H1 (cell line): Measurements from ENCODE around the gene STEAP2. TPM values are rescaled to one million over a fixed set of nuclear protein-coding genes. Genes with fewer than 3 reads are reported as not detected.

ENCODE experiments used
- CTCF ChIA-PET: fragments of 300-600 bp; sonication (Branson Sonifier 250); formaldehyde crosslinking; loops from one replicate; lab custom pipeline; 2021; ENCODE audit not compliant: partially characterized antibody; lab: Charles Lee
- POLR2A ChIA-PET: fragments of 300-600 bp; sonication (Branson Sonifier 250); formaldehyde crosslinking; loops from one replicate; lab custom pipeline; 2021; ENCODE audit warnings: inconsistent platforms; ENCODE audit not compliant: partially characterized antibody; lab: Charles Lee
- DNase-seq, 2 experiments: peaks; one replicate each; pipeline versions ENCODE4 v3.0.0 to v3.0.0-alpha.2; 2010 to 2022; ENCODE audit warnings: low spot score in 2 of 2, low read depth in 1 of 2, mixed read lengths in 1 of 2
- FAIRE-seq: peaks from 2 replicates; lab custom pipeline; 2011; peaks lifted over from hg19 to GRCh38; lab: Jason Lieb, UNC
- H2AFZ ChIP-seq: 2 replicates; pipeline ENCODE4 v1.8.1; 2012; ENCODE audit warnings: low read length, inconsistent platforms
- H2AK5ac ChIP-seq: 2 replicates; pipeline ENCODE4 v1.6.1; 2013; ENCODE audit warnings: low read depth, low read length
- H2BK120ac ChIP-seq: replicated peaks from 2 replicates; pipeline ENCODE3; 2013; ENCODE audit warnings: low read depth, low read length, inconsistent platforms
- H2BK12ac ChIP-seq: 2 replicates; pipeline ENCODE4 v1.6.1; 2013; ENCODE audit warnings: low read depth, low read length
- H2BK15ac ChIP-seq: 2 replicates; pipeline ENCODE4 v1.6.1; 2013; ENCODE audit warnings: low read length
- H2BK20ac ChIP-seq: 2 replicates; pipeline ENCODE4 v1.6.1; 2013; ENCODE audit warnings: low read length
- H2BK5ac ChIP-seq: 2 replicates; pipeline ENCODE4 v1.6.1; 2013; ENCODE audit warnings: low read depth, low read length
- H3K14ac ChIP-seq: 2 replicates; pipeline ENCODE4 v1.6.1; 2013; ENCODE audit warnings: inconsistent platforms; ENCODE audit not compliant: insufficient read length
- H3K18ac ChIP-seq: 2 replicates; pipeline ENCODE4 v1.6.1; 2013; ENCODE audit warnings: low read length; ENCODE audit errors: extremely low read depth
- H3K23ac ChIP-seq: 2 replicates; pipeline ENCODE4 v1.6.1; 2013; ENCODE audit warnings: inconsistent platforms; ENCODE audit not compliant: insufficient read length
- H3K23me2 ChIP-seq: 2 replicates; pipeline ENCODE4 v1.6.1; 2013; ENCODE audit warnings: low read depth, low read length
- H3K27ac ChIP-seq: 2 replicates; pipeline ENCODE4 v1.6.1; 2011; ENCODE audit warnings: low read depth, low read length, inconsistent platforms
- H3K27me3 ChIP-seq, 4 experiments: replicated peaks in 1 of 4; 1 replicate in 1 of 4; 2 replicates in 3 of 4; pipeline versions ENCODE4 v1.6.1 to v1.8.1; 2011 to 2013; ENCODE audit warnings: low read length in 3 of 4, mild to moderate bottlenecking in 3 of 4, inconsistent platforms in 2 of 4, mixed read lengths in 2 of 4, moderate library complexity in 1 of 4; ENCODE audit not compliant: control insufficient read depth in 3 of 4, insufficient read depth in 3 of 4; ENCODE audit errors: extremely low read depth in 1 of 4
- H3K36me3 ChIP-seq, 4 experiments: 2 replicates each; pipeline versions ENCODE4 v1.6.1 to v1.8.1; 2011 to 2013; ENCODE audit warnings: mild to moderate bottlenecking in 4 of 4, low read length in 3 of 4, moderate library complexity in 2 of 4, control low read depth in 1 of 4, inconsistent platforms in 1 of 4; ENCODE audit not compliant: insufficient read depth in 4 of 4, control insufficient read depth in 2 of 4
- H3K4ac ChIP-seq: replicated peaks from 2 replicates; pipeline ENCODE3; 2013; ENCODE audit warnings: low read length, low read depth, mixed read lengths, inconsistent platforms; ENCODE audit not compliant: insufficient read length
- H3K4me1 ChIP-seq, 4 experiments: replicated peaks in 1 of 4; 1 replicate in 1 of 4; 2 replicates in 3 of 4; pipeline versions ENCODE4 v1.6.1 to v1.8.1; 2011 to 2013; ENCODE audit warnings: low read length in 3 of 4, inconsistent platforms in 2 of 4, mixed read lengths in 1 of 4; ENCODE audit not compliant: insufficient read depth in 4 of 4, control insufficient read depth in 3 of 4
- H3K4me2 ChIP-seq, 2 experiments: 2 replicates each; pipeline versions ENCODE4 v1.6.1 to v1.8.1; 2011 to 2013; ENCODE audit warnings: low read depth in 2 of 2, low read length in 2 of 2, control low read depth in 1 of 2, inconsistent platforms in 1 of 2, mild to moderate bottlenecking in 1 of 2; ENCODE audit not compliant: insufficient read depth in 1 of 2
- H3K4me3 ChIP-seq, 4 experiments: fragments of 200-600, 300-600 bp in 1 of 4; sonication (generic), shearing (Covaris generic), sonication (Bioruptor Twin) in 1 of 4; 2 replicates each; pipeline versions ENCODE4 v1.5.1 to v1.8.1; 2011 to 2016; ENCODE audit warnings: low read length in 4 of 4, low read depth in 3 of 4, control low read depth in 2 of 4, inconsistent platforms in 2 of 4, mild to moderate bottlenecking in 2 of 4, mixed read lengths in 1 of 4, moderate library complexity in 1 of 4; ENCODE audit not compliant: insufficient read depth in 2 of 4; ENCODE audit errors: extremely low read depth in 1 of 4
- H3K56ac ChIP-seq: replicated peaks from 2 replicates; pipeline ENCODE3; 2013; ENCODE audit warnings: low read depth, mild to moderate bottlenecking, mixed read lengths, low read length, inconsistent platforms; ENCODE audit not compliant: insufficient read length
- H3K79me1 ChIP-seq: 2 replicates; pipeline ENCODE4 v1.6.1; 2013; ENCODE audit warnings: low read depth, low read length, control low read depth
- H3K79me2 ChIP-seq, 2 experiments: 2 replicates each; pipeline versions ENCODE4 v1.6.1 to v1.8.1; 2012 to 2013; ENCODE audit warnings: low read length in 2 of 2, mild to moderate bottlenecking in 2 of 2, inconsistent platforms in 1 of 2; ENCODE audit not compliant: insufficient read depth in 2 of 2, control insufficient read depth in 1 of 2
- H3K9ac ChIP-seq, 4 experiments: replicated peaks in 1 of 4; 1 replicate in 1 of 4; 2 replicates in 3 of 4; pipeline versions ENCODE4 v1.6.1 to v1.8.1; 2011 to 2013; ENCODE audit warnings: low read depth in 3 of 4, low read length in 3 of 4, control low read depth in 2 of 4, mild to moderate bottlenecking in 2 of 4, moderate library complexity in 2 of 4, inconsistent platforms in 1 of 4; ENCODE audit errors: extremely low read depth in 1 of 4
- H3K9me3 ChIP-seq, 2 experiments: 2 replicates each; pipeline versions ENCODE4 v1.6.1 to v1.8.1; 2012 to 2013; ENCODE audit warnings: mild to moderate bottlenecking in 2 of 2, moderate library complexity in 2 of 2, control low read depth in 1 of 2, inconsistent platforms in 1 of 2, low read depth in 1 of 2, low read length in 1 of 2, mixed read lengths in 1 of 2; ENCODE audit not compliant: insufficient read depth in 2 of 2
- H4K20me1 ChIP-seq, 2 experiments: replicated peaks in 1 of 2; 2 replicates each; pipeline versions ENCODE3 to v1.8.1; 2011 to 2013; ENCODE audit warnings: inconsistent platforms in 2 of 2, low read length in 2 of 2, mild to moderate bottlenecking in 1 of 2; ENCODE audit not compliant: insufficient read depth in 2 of 2, control insufficient read depth in 1 of 2
- H4K5ac ChIP-seq: 2 replicates; pipeline ENCODE4 v1.6.1; 2013; ENCODE audit warnings: low read length, low read depth, mixed read lengths, inconsistent platforms; ENCODE audit not compliant: insufficient read length
- H4K8ac ChIP-seq: 2 replicates; pipeline ENCODE4 v1.8.0; 2013; ENCODE audit warnings: mild to moderate bottlenecking, moderate library complexity, low read length, inconsistent platforms; ENCODE audit not compliant: insufficient read depth; ENCODE audit errors: extremely low read depth
- H4K91ac ChIP-seq: replicated peaks from 2 replicates; pipeline ENCODE3; 2013; ENCODE audit warnings: low read length, mixed read lengths, inconsistent platforms; ENCODE audit not compliant: insufficient read length
- POLR2AphosphoS5 ChIP-seq: IDR thresholded peaks from 2 replicates; pipeline ENCODE4 v1.6.1; 2011; ENCODE audit warnings: low read depth, low read length
- polyA plus RNA-seq, 7 experiments: library from polyadenylated mRNA; depleted of rRNA in 3 of 7; stranded (reverse) in 5 of 7; unstranded in 2 of 7; fragments of >200 nt in 5 of 7; fragments of 200-250 nt in 2 of 7; gene quantifications; 1 replicate in 5 of 7; 2 replicates in 1 of 7; 4 replicates in 1 of 7; pipeline versions ENCODE4 v1.2.1 to v1.2.3, GENCODE V29; 2011 to 2013; ENCODE audit warnings: missing spikeins in 2 of 7, mixed read lengths in 2 of 7
- total RNA-seq: library from RNA; stranded (reverse); fragmentation: NEBNext Ultra II Directional; extraction: Animal tissue kit (Norgen Biotek cat#: 25700); gene quantifications from 2 replicates; pipeline ENCODE4 v1.2.1, GENCODE V29; 2021

STEAP2 gene
- total and polyA plus RNA-seq, 2 of the 8 experiments (the other 6 are each of a cell fraction or from before 2014, with no cell fraction given) = 13.4 to 18.4 TPM

DNA sequence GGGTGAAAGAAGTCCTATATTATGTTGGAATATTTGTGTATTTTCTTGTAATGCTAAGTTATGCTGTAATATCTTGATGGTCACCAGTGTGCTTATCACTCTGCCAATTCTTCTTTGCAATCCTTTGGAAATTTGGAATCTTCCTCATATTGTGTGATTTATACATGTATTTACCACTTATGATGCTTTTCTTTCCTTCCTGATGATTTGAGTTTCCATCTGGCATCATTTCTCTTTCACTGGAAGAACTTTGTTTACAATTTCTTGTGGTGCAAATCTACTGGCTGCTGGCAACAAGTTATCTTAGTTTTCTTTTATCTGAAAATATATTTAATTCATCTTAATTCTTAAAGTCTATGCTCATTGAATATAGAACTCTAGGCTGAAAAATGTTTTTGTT is 62.6 kb downstream of the STEAP2 start:
- no peak overlapping the region for H3K56ac ChIP-seq
- H3K27me3 ChIP-seq = no peaks in the 10 kb centered on the region
- ChIA-PET CTCF (no interaction called here), POLR2A (no interaction called here)
- H4K91ac ChIP-seq = no peak overlapping the region
- no peaks in the 10 kb centered on the region for H3K9me3 ChIP-seq
- H3K4me3 ChIP-seq = no peak overlapping the region
- H3K4me1 ChIP-seq = no peaks in the 10 kb centered on the region
- no peaks in the 10 kb centered on the region for H3K36me3 ChIP-seq
- H4K5ac ChIP-seq = no peak overlapping the region
- no peak overlapping the region for H3K4ac ChIP-seq
- FAIRE-seq (no peak), DNase-seq (no peak)
- no peak overlapping the region for H3K14ac ChIP-seq
- H2BK12ac ChIP-seq = no peak overlapping the region
- H2BK20ac ChIP-seq = no peak overlapping the region
- H3K27ac ChIP-seq = no peak overlapping the region
- H4K20me1 ChIP-seq = no peaks in the 10 kb centered on the region
- H2AFZ ChIP-seq = no peak overlapping the region
- H4K8ac ChIP-seq = no peak overlapping the region
- H2BK120ac ChIP-seq = no peak overlapping the region
- H3K4me2 ChIP-seq = no peak overlapping the region
- H3K79me2 ChIP-seq = no peaks in the 10 kb centered on the region
- H3K23ac ChIP-seq = no peak overlapping the region
- TF ChIP-seq POLR2AphosphoS5 = no peak
- no peak overlapping the region for H3K18ac ChIP-seq
- H3K23me2 ChIP-seq = no peaks in the 10 kb centered on the region
- no peak overlapping the region for H2BK5ac ChIP-seq
- no peaks in the 10 kb centered on the region for H3K79me1 ChIP-seq
- H2BK15ac ChIP-seq = no peak overlapping the region
- no peak overlapping the region for H2AK5ac ChIP-seq
- H3K9ac ChIP-seq = no peak overlapping the region
